ENCODE data around the gene TAOK1. TPM values are rescaled to one million over a fixed set of nuclear protein-coding genes. Genes with fewer than 3 reads are reported as not detected.

The TAOK1 gene
- 57.9 and 61.3 TPM in 2 replicates for total RNA-seq

DNA sequence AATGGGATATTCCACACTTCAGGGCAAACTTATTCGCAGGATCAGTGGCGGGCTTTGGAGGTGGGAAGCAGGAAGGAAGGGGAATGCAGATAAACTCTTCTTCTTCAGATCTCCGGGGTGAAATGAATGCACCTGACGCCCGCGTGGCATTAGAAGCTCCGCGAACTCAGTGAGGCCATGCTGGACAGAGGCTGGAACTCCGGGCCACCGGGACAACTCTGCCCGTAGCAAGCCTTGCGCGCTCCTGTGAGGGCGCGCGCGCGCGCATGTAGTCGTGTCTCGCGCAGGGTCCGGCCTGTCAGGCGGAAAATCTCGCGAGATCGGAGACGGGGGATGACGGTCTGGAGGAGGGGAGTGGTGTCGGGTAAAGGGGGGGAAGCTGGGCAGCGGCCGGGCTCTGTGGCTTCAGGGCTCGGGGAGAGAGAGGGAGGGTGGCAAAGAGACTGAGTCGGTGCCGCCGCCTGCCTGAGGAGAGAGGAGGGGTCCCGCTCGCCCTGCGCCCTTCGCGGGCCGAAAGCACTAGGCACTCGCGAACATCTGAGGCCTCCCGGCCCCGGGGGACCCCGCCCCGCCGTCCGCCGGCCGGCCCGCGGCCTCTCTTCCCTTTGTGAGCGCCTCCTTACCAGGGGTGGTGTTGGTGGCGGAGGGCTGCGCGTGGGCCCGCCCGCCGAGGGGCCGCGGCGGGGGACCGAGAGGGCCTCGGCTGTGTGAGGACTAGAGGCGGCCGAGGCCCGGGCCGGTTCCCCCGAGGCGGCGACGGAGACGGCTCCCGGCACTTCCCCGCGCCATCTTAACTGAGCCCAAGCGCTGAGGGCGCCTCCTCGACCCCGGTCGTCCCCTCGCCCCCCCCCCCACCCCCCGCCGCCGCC is at the start of gene TAOK1:
TSS of gene TAOK1 (plus strand) at position 382 of the 869 bp plus-strand sequence. CDS start 61,186 bp downstream, outside the sequence.

DNA sequence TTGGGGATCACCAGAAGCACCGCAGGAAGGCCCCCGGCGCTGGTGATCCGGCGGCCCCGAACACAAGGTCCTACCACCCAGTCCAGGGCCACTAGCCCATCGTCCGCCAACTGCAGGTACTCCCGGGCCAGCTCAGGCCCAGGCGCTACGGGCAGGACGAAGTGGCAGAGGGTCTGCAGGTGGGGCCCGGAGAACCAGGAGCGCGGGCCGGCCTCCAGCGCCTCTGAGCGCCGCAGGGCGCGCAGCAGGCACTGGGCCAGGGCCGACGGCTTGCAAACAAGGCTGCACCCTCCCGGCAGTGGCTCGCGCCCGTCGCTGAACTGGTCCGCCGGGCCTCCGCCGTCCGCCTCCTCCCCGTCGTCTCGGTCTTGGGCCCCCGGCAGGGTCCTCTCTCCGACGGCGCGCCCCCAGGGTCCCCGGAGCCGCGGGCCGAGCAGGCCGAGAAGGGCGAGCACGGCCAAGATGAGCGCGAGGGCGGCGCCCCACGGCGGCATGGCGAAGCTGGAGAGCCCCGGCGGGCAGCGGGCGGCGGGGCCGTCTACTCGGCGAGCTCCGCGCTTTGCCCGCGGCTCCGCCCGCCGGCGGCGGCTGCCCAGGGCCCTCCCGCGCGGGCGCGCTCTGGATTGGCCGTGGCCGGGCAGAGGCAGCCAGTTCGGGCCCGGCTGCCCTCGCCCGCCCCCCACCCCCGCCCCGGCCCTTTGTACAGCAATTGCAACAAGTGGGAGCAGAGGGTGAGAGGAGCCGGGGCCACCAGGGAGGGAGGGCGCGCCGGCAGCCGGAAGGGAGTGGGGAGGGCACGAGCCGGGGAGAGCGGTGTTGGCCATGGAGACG is 176.5 kb downstream of the TAOK1 start, which contains the start of gene ABHD15:
TSS of gene ABHD15 (minus strand) at position 565 of the 831 bp plus-strand sequence. CDS start at position 494, 71 bp downstream.

DNA sequence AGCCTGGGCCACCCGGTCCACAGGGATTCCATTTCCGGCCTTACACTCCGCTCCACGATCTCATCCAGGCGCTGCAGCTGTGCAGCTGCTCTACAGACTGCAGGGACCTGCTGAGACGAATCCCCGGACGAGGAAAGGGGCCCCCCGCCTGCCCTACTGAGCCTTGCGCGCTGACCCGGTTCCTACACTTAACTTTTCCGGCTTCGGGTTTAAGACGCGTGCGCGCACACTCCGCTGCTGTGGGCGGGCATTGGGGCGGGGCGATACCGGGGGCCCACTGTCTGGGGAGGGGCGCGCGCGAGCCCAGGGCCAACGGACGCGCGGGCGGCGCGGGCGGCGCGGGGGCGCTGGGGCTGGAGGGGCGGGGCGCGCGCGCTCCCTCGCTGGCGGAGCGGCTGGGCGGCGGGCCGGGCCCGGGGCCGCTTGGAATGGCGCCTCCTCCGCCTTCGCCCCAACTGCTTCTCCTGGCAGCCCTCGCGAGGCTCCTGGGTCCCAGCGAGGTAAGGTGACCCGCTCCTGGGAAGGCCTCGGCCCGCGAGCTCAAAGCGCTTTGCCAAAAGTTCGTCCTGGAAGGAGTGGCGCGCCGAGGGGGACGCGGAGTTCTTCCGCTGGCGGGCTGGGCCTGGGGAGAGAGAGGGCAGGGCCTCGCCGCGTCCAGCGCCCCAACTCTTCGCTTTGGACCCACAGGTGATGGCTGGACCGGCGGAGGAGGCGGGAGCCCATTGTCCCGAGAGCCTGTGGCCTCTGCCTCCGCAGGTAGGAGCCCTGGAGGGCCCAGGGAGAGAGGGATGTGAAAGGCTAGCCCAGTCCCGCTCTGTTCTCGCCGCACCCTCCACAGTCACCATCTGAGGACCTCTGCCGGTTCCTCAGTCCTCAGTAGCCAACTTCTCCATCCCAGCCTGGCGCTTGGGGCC is 178.4 kb downstream of the TAOK1 start, which contains the start of gene TP53I13:
TSS of gene TP53I13 (plus strand) at position 371 of the 914 bp plus-strand sequence. CDS start at position 429, 58 bp downstream.

DNA sequence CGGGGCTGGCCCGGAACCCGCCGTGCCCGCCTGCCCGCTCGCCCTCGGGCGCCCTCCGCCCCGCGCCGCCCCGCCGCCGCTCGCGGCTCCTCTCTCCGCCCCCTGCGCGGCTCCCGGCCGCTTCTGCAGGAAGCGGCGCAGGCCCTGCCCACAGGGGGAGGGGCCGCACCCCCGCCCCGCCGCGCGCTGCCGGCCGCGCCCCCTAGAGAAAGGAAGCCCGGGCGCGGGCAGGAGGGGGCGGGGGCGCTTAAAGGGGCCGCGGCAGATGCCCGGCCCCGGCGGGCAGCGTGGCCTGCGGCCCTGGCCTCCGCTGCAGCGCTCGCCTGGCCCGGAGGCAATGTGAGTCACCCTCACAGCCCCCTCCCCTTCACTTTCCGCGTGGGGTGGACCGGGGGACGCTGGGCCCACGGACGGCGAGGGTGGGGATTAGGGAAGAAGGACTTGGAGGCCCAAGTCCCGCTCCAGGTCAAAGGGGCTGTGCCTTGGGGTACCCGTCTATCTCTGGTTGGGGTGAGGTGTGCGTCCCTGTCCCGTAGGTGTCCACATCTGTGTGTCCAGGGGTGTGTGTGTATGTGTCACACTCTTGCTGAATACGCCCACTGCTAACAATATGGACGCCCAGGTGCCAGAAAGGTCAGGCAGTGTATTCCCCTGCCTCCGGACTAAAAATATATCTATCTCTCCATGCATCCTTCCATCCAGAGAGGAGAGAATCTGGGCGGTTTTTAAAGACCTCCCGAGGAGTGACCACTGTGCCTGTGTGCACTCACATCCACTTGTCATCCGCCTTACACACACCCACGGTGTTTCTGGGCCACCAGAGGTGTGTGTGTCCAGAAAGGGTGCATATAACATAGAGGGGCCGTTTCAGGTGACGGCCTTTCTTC is 199.6 kb downstream of the TAOK1 start, which contains the start of gene GIT1:
TSS of gene GIT1 (minus strand) at position 125 of the 887 bp plus-strand sequence. CDS start 270 bp downstream, outside the sequence.

DNA sequence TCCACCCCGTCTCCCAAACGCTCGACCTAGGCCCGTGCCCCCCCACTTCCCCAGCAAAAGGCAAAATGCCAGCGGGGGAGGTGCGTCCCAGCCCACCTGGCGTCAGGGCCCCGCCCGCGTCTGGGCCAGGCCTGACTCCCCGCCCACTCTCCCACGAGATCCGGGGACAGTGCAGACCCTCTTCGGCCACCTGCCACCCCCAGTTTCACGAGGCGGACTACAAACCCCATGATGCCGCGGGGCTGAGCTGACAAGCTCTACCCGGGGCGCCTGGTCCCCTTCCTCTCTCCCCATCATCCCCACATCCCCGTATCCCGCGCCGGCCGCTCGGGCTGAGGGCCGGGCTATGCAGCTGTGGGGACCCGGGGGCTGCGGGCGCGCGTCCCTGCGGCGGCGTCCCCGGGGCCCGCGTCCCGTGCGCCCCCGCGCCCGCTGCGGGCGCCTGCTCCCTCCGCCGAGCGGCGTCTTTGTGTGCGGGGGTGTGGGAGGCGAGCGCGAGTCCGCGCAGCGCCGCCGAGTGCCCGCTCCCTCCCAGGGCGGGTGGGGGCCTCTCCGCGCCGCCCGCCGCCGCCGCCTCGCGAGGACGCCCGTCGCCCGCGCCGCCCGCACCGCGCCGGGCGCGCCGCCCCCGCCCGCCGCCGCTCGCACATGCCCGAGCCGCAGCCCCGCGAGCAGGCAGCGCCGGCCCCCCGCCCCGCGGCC is 202.8 kb downstream of the TAOK1 start, which contains the start of gene ANKRD13B:
TSS of gene ANKRD13B (plus strand) at position 283 of the 702 bp plus-strand sequence. CDS start 490 bp downstream, outside the sequence.

Other genes starting within 250 kb of the TAOK1 start
- 59.6 and 71.7 TPM in 2 replicates for gene MYO18A, start 210.0 kb upstream of the TAOK1 start, total RNA-seq
- gene CRYBA1, start 143.5 kb upstream of the TAOK1 start, total RNA-seq = not detected in 2 replicates
- 30.9 and 31.6 TPM in 2 replicates for gene NUFIP2, start 96.2 kb upstream of the TAOK1 start, total RNA-seq
- 7.6 and 8.5 TPM in 2 replicates for gene ABHD15, start 176.7 kb downstream of the TAOK1 start, total RNA-seq
- 33.9 and 39.0 TPM in 2 replicates for gene TP53I13, start 178.3 kb downstream of the TAOK1 start, total RNA-seq
- gene GIT1, start 199.3 kb downstream of the TAOK1 start, total RNA-seq = 24.2 TPM in 2 replicates
- gene ANKRD13B, start 202.8 kb downstream of the TAOK1 start, total RNA-seq = 3.7 and 4.1 TPM in 2 replicates
- 2.9 and 7.0 TPM in 2 replicates for gene CORO6, start 232.5 kb downstream of the TAOK1 start, total RNA-seq

All from aortic smooth muscle cell (primary cell).